ENCODE data around the gene ITCH.
"Not testable (repeated sequence)": the region's sequence is repeated elsewhere in the genome, so short reads cannot be mapped to it uniquely, and the experiment has no call there.

Gene ITCH

DNA sequence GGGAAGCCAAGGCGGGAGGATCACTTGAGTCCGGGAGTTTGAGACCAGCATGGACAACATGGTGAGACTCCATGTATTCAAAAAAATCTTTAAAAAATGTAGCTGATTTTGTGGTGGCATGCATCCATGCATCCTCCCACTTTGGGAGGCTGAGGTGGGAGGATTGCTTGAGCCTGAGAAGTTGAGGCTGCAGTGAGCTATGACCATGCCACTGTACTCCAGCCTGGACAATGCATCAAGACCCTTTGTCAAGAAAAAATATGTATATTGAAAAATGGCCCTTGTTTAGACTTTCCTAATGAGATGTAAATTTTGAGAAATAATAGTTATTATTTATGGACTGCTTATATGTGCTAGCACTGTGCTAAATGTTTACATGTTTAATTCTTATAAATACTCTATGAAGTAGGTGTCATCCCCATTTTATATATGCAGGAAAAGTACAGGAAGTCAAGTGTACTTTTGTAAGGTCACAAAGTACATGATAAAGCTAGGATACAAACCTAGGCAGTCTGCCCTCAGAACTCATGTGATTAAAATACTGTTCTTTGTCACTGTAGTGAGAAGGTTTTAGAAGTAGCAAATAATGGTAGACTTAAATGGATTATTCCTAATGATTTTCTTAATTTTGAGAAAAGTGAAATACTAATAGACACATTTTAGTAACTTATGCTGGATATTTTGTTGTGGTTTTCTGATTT is 58.8 kb downstream of the ITCH start:
- DNase-seq, result no peak

DNA sequence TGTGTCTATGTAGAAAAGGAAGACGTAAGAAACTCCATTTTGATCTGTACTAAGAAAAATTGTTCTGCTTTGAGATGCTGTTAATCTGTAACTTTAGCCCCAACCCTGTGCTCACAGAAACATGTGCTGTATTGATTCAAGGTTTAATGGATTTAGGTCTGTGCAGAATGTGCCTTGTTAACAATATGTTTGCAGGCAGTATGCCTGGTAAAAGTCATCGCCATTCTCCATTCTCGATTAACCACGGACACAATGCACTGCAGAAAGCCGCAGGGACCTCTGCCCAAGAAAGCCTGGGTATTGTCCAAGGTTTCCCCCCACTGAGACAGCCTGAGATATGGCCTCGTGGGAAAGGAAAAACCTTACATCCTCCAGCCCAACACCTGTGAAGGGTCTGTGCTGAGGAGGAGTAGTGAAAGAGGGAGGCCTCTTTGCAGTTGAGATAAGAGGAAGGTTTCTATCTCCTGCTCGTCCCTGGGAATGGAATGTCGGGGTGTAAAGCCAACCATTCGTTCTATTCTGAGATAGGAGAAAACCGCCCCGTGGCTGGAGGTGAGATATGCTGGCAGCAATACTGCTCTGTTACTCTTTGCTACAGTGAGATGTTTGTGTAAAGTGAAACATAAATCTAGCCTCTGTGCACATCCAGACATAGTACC is 62.1 kb downstream of the ITCH start:
- DNase-seq, result not testable (repeated sequence)

DNA sequence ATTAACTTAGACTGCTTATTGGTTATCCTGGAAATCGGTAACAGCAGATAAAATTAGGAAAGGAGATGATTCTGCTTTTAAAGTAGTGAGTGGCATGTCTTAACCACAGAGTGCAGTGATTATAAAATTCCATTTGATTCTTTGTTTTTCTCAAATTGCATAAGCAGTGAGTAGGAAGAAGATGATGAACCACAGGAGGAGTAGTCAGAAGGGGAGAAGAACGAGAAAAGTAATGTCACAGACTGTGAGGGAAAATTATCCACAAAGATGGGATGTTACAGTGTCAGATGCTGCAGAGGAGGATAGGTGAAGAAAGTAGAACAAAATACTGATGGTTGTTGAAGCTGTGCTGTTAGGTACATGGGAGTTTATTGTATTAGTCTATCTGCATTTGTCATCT is 63.0 kb downstream of the ITCH start:
- no peak for DNase-seq

DNA sequence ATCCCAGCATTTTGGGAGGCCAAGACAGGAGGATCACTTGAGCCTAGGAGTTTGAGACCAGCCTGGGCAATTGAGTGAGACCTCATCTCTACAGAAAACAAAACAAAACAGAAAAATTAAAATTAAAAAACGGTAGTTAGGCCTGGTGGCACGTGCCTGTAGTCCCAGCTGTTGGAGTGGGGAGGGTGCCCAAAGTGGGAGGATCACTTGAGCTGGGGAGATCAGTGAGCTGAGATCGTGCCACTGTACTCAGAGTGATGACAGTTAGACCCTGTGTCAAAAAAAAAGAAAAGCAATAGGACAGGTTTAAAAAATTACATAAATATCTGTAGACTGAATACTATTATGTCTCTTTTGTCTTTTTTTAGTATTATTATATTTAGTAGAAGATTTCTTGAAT is 64.3 kb downstream of the ITCH start:
- DNase-seq, result no peak

DNA sequence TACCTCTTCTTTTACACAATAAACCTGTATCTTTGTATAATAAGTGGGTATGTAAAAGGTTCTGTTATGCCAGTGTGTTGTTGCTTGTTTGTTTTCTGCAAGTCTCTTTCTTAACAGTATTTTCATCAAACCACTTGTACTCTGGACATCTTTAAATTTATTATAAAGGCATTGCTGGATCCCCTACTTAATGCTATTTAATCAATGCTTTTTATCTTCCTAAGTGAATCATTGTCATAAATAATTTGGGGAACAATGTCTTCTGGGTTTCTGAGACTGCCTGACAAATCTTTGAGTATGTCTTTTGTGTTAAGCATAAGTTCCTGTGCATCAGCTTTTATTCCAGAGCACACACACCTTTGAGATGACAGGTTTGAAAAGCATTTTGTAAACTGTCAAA is 64.7 kb downstream of the ITCH start:
- no peak for DNase-seq

DNA sequence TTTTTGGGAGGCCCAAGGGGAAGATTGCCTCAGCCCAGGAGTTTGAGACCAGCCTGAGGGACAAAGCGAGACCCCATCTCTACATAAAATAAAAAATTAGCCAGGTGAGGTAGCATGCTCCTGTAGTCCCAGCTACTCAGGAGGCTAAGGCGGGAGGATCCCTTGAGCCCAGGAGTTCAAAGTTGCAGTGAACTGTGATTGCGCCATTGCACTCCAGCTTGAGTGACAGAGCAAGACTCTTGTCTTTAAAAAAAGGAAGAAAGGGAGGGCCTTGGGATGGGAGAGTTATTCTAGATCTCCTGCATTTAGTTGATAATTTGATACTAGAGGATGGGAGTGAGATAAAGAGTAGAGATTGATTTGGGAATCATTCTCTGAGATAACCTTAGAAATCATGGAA is 68.1 kb downstream of the ITCH start:
- DNase-seq, result peak in 1 of 2 experiments; percentile 0

DNA sequence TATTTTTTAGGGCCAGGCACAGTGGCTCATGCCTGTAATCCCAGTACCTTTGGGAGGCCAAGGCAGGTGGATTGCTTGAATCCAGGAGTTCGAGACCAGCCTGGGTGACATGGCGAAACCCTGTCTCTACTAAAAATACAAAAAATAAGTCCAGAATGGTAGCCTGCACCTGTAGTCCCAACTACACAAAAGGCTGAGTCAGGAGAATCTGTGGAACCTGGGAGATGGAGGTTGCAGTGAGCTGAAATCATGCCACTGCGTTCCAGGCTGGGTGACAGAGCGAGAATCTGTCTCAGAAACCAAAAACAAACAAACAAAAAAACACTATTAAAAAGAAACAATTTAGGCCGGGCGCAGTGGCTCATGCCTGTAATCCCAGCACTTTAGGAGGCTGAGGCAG is 69.6 kb downstream of the ITCH start:
- not testable (repeated sequence) for DNase-seq

DNA sequence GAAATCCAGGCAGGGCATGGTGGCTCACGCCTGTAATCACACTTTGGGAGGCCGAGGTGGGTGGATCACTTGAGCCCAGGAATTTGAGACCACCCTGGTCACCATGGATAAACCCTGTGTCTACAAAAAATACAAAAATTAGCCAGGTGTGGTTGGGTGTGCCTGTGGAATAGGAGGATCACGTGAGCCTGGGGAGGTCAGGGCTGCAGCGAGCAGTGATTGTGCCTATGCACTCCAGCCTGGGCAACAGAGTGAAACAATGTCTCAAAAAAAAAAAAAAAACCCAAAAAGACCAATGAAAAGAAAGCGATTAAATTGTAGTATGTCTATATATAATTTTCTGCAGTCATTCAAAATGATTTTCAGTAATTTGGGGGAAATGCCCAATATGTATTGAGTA is 70.3 kb downstream of the ITCH start:
- no peak for DNase-seq

DNA sequence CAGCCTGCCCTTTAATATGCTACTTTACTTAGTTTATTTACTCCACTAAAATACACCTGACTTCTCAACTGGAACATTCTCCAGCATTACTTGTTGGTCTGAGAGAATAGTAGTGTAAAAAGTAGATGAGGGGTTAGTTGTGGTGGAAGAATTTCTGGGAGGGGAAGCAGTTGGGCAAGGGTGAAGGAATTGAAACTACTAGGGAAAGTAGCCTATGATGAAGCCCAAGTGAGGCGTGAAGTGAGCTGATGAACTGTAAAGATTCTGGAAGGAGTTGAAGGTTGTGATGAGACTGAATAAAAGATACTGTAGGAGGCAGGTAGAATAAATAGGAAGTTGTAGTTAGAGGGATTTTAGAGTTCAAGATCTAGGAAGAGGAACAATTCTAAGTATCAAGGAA is 72.5 kb downstream of the ITCH start:
- DNase-seq, result no peak

DNA sequence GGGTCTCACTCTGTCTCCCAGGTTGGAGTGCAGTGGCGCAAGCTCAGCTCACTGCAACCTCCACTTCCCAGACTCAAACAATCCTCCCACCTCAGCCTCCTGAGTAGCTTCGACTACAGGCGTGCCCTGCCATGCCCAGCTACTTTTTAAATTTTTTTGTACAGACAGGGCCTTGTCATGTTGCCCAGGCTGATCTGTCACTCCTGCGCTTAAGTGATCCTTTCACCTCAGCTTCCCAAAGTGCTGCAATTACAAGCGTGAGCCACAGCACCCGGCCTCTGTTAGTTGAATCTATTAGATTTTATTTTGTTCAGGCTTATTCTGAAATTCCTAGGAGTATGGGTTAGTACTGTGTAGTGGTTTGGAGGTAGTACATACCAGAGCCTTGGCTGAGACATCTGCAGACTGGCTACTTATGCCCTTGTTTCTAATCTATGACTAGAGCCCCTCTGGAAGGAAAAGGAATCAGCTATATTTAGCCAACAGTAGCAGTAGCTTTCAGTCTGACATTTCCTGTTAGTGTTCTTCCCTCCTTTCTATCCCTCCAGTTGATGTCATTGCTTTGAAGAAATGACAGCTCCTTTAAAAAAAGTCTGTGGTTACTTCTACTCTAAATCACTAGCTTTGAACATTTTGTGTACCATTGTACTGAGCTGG is 74.4 kb downstream of the ITCH start:
- DNase-seq, result no peak

DNA sequence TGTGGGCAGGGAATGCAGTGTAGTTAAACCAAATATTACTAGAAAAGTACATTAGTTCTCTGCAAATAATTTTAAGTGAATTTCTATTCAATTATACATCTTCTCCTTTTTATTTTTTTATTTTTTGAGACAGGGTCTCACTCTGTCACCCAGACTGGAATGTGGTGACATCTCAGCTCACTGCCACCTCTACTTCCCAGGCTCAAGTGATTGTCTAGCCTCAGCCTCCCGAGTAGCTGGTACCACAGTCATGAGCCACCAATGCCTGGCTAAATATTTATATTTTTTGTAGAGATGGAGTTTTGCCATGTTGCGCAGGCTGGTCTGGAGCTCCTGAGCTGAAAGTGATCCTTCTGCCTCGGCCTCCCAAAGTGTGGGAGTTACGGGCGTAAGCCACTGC is 76.1 kb downstream of the ITCH start:
- DNase-seq, result no peak

DNA sequence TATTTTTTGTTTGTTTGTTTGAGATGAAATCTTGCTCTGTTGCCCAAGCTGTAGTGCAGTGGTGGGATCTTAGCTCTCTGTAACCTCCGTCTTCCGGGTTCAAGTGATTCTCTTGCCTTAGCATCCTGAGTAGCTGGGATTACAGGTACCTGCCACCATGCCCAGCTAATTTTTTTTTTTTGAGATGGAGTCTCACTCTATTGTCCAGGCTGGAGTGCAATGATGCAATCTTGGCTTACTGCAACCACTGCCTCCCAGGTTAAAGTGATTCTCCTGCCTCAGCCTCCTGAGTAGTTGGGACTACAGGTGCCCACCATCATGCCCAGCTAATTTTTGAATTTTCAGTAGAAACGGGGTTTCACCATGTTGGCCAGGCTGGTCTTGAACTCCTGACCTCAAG is 78.3 kb downstream of the ITCH start:
- DNase-seq, result not testable (repeated sequence)

DNA sequence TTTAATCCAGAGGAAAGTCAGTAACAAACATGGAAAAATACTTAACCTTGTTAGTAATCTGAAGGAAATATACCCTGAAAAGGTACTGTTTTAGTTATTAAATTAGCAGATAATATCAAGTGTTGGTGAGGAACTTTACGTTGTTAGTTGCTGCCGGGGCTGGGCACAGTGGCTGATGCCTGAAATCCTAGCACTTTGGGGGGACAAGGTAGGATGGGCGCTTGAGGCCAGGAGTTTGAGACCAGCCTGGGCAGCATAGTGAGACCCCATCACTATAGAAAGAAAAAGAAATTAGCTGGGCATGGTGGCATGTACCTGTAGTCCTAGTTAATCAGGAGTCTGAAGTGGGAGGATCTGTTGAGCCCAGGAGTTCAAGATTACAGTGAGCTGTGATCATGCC is 80.5 kb downstream of the ITCH start:
- DNase-seq, result no peak

DNA sequence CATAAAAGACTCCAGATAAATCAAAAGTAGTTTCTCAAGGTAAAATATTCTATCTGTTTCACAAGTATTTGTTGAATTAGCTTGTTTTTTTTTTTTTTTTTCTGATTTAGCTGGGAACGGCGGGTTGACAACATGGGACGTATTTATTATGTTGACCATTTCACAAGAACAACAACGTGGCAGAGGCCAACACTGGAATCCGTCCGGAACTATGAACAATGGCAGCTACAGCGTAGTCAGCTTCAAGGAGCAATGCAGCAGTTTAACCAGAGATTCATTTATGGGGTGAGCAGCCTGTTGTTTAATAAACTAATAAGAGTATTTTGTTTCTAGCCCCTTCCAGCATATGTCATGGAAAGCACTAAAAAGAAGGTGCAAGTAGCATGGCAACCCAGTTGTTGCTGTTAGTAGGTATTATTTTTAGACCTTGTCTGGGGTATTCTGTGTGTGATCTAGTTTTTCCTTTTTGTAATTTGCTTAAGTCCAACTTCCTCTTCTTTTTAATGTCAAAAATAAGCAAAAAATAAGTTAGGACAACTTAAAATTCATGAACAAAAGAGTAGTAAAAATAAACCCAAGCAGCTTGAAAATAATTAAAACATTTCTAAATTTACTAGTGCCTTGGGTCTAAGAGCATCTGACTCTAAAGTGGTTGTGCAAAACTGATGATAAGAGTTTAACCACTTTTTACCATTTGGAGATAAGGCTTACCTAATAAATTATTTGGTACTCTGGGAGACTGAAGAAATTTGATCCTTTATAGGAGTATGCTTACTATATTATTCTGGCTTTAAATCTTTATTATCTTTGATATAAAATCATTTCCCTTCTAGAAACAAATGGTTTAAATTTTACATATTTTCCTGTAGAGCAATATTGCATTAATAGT is 82.3 kb downstream of the ITCH start:
- DNase-seq, result no peak

DNA sequence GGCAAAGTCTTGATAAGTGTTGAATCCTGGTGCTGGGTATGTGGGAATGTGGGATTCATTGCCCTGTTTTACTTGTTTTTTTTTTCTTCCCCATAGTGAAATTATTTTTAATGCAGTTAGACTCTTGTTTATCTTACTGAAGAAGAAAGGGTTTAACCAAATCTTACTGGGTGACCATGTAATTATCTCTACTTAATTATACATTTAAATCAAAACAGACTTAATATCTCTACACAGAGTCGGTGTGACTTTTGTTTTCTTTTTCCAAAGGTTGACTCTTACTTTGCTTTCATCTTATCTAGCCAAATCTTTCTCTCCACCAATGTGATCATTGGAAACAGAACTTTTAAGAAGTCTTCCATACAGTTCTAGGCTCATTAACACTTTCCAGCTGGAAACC is 85.4 kb downstream of the ITCH start:
- no peak for DNase-seq

DNA sequence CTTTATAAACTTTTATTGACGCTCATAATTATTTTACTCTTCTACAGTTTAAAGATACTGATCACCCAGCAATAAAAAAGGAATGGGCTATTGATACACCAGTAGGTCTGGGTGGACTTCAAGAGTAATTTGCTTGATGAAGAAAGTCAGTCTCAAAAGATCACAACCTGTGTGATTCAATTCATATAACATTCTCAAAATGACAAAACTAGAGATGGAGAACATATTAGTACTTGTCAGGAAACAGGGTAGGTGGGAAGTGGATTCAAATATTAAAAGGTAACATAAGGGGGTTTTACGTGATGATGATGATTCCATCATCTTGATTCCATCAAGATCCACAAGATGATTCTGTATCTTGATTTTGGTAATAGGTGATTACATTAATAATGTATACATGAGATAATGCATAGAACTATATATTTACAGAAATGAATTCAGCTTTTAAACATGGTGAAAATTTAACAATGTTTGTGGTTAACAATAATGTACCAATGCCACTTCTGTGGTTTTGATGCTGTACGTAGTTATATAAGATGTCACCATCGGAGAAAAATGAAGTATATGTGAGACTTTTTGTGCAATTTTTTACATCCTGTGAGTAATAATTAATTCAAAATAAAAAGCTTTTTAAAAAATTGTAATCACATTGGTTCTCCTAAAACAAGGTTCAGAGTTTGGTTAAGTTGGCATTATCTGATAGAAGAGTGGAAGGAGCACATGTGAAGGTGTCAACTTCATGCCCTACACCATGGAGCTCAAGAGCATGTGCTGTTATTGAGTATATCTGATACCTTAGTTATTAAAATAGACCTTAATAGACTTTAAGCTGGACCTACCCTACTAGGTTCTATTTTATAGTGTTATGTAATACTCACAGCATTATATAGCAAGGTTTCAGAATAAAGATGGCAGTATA is 86.9 kb downstream of the ITCH start:
- DNase-seq, result no peak

DNA sequence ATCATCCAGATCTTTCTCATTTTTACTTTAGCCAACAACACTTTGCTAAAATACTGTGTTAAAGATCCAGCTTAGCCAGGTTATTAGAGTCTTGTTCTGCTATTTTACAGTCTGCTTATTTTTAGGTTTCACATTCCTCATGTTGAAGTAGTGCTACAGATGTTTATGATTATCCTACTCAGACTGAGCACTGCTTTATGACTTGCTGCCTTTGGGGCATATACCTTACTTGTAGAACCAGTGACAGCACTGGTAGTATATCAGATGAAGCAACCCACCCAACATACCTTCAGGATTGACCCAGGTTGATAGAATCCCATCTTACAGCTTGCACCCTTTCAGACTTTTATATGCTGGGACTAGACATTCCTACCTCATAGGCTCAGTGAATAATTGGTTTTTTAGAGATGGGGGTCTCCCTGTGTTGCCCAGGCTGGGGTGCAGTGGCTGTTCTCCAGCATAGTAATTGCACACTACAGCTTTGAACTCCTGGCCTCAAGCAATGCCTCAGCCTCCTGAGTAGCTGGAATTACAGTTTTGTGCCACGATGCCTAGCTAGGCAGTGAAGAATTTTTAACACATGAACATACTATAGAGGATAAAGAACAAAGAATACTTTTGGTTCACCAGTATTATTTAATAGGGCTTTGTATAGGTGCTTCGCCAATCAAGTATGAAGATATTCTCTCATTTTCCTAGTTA is 89.4 kb downstream of the ITCH start:
- no peak for DNase-seq

DNA sequence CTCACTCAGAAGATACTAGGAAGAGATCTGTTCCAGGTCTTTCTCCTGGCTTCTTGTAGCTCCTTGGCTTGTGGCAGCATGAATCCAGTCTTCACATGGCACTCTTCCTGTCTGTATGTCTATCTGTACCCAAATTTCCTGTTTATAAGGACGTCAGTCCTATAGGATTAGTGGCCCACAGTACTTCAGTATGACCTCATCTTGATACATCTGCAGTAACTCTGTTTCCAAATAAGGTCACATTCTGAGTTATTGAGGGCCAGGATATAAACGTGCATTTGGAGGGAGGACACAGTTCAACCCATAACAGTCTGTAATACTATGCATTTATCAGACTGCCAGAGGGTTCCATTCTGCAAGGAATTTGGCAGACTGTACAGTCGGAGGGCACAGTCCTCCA is 95.6 kb downstream of the ITCH start:
- DNase-seq, result no peak

DNA sequence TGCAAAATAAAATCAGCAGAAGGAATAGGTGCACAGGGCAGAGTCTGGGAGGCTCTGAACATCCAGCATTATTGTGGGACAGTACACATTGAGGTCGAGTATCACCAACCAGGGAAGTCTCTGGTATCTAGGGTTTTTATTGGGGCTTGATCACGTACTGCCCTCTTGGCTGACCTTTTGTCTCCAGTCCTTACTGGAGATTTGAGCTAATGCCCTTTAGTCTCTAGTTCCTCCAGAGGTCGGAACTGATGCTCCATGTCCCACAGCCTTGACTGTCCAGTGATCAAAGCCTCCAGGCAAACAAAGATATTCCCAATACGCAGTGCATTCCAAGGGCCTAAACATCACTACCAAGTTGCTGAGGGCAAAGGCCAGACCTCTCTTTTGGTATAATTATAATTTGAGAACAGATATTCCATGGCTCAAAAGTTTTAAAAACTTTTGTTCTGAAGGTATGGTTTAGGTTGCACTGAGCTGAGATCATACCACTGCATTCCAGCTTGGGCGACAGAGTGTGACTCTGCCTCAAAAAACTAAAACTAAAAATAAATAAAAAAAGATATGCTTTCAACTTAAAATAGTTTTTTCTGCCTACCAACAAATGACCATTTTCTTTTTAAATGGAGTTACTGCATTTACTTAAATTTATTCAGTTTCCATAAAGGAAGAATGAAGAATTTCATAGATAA is 96.3 kb downstream of the ITCH start:
- DNase-seq, result no peak

DNA sequence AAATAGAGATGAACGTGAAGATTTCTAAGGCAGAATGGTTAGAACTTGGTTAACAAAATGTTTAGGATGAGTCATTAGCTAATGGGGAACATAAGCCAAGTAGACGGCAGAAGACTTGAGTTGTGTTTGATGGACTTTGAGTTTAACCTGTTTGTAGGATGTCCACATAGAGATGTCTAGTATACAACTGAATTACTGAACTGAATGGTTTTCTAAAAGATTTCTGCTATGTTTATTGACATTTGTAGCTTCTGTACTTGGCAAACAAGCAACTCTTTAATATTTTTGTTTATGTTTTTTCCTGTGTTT is 98.7 kb downstream of the ITCH start:
- DNase-seq, result no peak

DNA sequence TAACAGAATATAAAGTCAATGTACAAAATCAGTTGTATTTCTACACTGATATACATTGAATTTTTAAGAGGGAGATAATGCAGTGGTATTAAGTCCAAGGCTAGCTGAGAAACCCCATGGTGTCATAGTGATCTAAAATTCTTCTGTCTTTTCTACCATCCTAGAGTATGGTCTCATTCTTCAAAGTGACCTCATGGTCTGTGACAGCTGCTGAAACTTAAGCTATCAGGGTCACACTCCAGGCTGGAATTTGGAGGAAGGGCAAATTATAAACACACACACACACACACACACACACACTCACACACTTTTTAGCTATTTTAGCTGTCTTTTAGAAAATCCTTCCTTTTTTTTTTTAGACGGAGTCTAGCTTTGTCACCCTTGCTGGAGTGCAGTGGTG is 105.9 kb downstream of the ITCH start:
- DNase-seq, result no peak
